Cardiac septum (tissue), 1 donor: ENCODE data around the gene NCR3LG1. TPM values are rescaled to one million over a fixed set of nuclear protein-coding genes. Genes with fewer than 3 reads are reported as not detected.
"Not testable (repeated sequence)": the region's sequence is repeated elsewhere in the genome, so short reads cannot be mapped to it uniquely, and the experiment has no call there.

Experiments used
- DNase-seq: peaks from one replicate; pipeline ENCODE4 v3.0.0-alpha.2; 2020; ENCODE audit warnings: low spot score
- intact Hi-C: fragments of 100-400 bp; cut with DNase I; formaldehyde crosslinking; loops from one replicate; pipeline ENCODE4 v1.14.0; 2022
- total RNA-seq: library from RNA; stranded (reverse); fragmentation: NEBNext Ultra II Directional; extraction: Animal tissue kit (Norgen Biotek cat#: 25700); gene quantifications from one replicate; pipeline ENCODE4 v1.2.1, GENCODE V29; 2021
- donor health status: DM: no; HTN: no; CAD: no.

Gene NCR3LG1
- total RNA-seq, 1 donor from 2014 or later: 2.0 TPM

DNA sequence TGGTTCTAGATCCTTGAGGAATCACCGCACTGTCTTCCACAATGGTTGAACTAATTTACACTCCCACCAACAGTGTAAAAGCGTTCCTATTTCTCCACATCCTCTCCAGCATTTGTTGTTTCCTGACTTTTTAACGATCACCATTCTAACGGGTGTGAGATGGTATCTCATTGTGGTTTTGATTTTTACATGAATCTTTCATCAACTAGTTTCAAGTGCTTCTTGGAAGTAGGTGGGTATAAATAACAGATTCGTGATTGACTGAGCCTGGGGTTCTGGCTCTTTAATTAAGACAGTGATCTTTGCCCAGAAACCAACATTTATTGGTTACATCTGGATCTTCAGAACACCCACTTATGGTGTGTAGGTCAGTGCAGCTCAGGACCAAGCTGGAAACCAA lies 74.6 kb downstream of the NCR3LG1 start:
- intact Hi-C loops, DNase-seq: not testable (repeated sequence)

Other genes starting within 250 kb of the NCR3LG1 start
- 34.1 TPM for gene PIK3C2A, start 143.8 kb upstream of the NCR3LG1 start, total RNA-seq
- gene NUCB2, start 75.1 kb upstream of the NCR3LG1 start, total RNA-seq: 91.6 TPM
- 9.8 TPM for gene KCNJ11, start 36.9 kb downstream of the NCR3LG1 start, total RNA-seq
- 3.9 TPM for gene ABCC8, start 125.0 kb downstream of the NCR3LG1 start, total RNA-seq
- gene USH1C, start 192.6 kb downstream of the NCR3LG1 start, total RNA-seq: not detected
- gene OTOG, start 195.5 kb downstream of the NCR3LG1 start, total RNA-seq: not detected